OCI-LY1 (cell line): ENCODE measurements around the gene PPP1R15B.

Experiments
- H2AFZ ChIP-seq: fragments of 200-600 bp; sonication (generic), shearing (Covaris generic); 2 replicates; pipeline ENCODE4 v1.6.0; 2014; ENCODE audit warnings: antibody characterized with exemption, mild to moderate bottlenecking, low read length
- H3F3A ChIP-seq: fragments of 200-600 bp; sonication (generic), shearing (Covaris generic); 2 replicates; pipeline ENCODE4 v1.6.0; 2014; ENCODE audit warnings: mild to moderate bottlenecking, antibody characterized with exemption, low read length, moderate library complexity; ENCODE audit not compliant: insufficient read depth
- H3K27ac ChIP-seq: fragments of 200-600 bp; sonication (generic); 2 replicates; pipeline ENCODE4 v1.5.1; 2014; ENCODE audit warnings: low read length, mixed run types, mild to moderate bottlenecking, low read depth; ENCODE audit not compliant: poor library complexity, severe bottlenecking
- H3K27me3 ChIP-seq: fragments of 200-600 bp; sonication (generic); 2 replicates; pipeline ENCODE4 v1.6.0; 2014; ENCODE audit warnings: antibody characterized with exemption, mild to moderate bottlenecking, low read length, moderate library complexity; ENCODE audit not compliant: insufficient read depth
- H3K36me3 ChIP-seq: fragments of 200-600 bp; sonication (generic); 2 replicates; pipeline ENCODE4 v1.6.1; 2014; ENCODE audit warnings: mild to moderate bottlenecking, antibody characterized with exemption, low read length, moderate library complexity, mixed read lengths; ENCODE audit not compliant: insufficient read depth
- H3K4me1 ChIP-seq: fragments of 200-600 bp; sonication (generic); 2 replicates; pipeline ENCODE4 v1.5.1; 2014; ENCODE audit warnings: mild to moderate bottlenecking, low read length, moderate library complexity; ENCODE audit not compliant: insufficient read depth, severe bottlenecking
- H3K4me2 ChIP-seq: fragments of 200-600 bp; sonication (generic), shearing (Covaris generic); 2 replicates; pipeline ENCODE4 v1.6.1; 2014; ENCODE audit warnings: low read length
- H3K4me3 ChIP-seq: fragments of 200-600 bp; sonication (generic); 2 replicates; pipeline ENCODE4 v1.5.1; 2014; ENCODE audit warnings: low read length, low read depth, mild to moderate bottlenecking, mixed read lengths; ENCODE audit not compliant: poor library complexity, severe bottlenecking
- H3K79me2 ChIP-seq: fragments of 200-600 bp; shearing (Covaris generic); 2 replicates; pipeline ENCODE4 v1.6.1; 2016; ENCODE audit warnings: mixed run types, low read length, mixed read lengths; ENCODE audit not compliant: insufficient read depth
- H3K9ac ChIP-seq: fragments of 200-600 bp; sonication (generic), shearing (Covaris generic); 2 replicates; pipeline ENCODE4 v1.6.1; 2014; ENCODE audit warnings: mild to moderate bottlenecking, low read length, mixed read lengths
- H3K9me2 ChIP-seq: fragments of 200-600 bp; sonication (generic), shearing (Covaris generic); 2 replicates; pipeline ENCODE4 v1.6.1; 2014; ENCODE audit warnings: low read depth, mild to moderate bottlenecking, low read length, mixed read lengths
- H3K9me3 ChIP-seq: fragments of 200-600 bp; shearing (Covaris generic); 2 replicates; pipeline ENCODE4 v1.6.1; 2014; ENCODE audit warnings: low read length, mixed read lengths
- H4K20me1 ChIP-seq: fragments of 200-600 bp; sonication (generic), shearing (Covaris generic); 2 replicates; pipeline ENCODE4 v1.6.0; 2016; ENCODE audit warnings: mild to moderate bottlenecking, low read length; ENCODE audit not compliant: insufficient read depth
- EZH2 ChIP-seq: fragments of 200-600 bp; sonication (generic), shearing (Covaris generic); IDR thresholded peaks from 2 replicates; pipeline ENCODE4 v1.8.0; 2017; ENCODE audit warnings: borderline replicate concordance, mixed run types, mild to moderate bottlenecking, antibody characterized with exemption, low read length, moderate library complexity, mixed read lengths
- TF ChIP-seq, protein P1 (sequence below): fragments of 200-600 bp; sonication (generic), shearing (Covaris generic); IDR thresholded peaks from 2 replicates; pipeline ENCODE4 v1.5.1; 2017; ENCODE audit warnings: mild to moderate bottlenecking, antibody characterized with exemption, low read length, moderate library complexity, mixed read lengths

Gene PPP1R15B

DNA sequence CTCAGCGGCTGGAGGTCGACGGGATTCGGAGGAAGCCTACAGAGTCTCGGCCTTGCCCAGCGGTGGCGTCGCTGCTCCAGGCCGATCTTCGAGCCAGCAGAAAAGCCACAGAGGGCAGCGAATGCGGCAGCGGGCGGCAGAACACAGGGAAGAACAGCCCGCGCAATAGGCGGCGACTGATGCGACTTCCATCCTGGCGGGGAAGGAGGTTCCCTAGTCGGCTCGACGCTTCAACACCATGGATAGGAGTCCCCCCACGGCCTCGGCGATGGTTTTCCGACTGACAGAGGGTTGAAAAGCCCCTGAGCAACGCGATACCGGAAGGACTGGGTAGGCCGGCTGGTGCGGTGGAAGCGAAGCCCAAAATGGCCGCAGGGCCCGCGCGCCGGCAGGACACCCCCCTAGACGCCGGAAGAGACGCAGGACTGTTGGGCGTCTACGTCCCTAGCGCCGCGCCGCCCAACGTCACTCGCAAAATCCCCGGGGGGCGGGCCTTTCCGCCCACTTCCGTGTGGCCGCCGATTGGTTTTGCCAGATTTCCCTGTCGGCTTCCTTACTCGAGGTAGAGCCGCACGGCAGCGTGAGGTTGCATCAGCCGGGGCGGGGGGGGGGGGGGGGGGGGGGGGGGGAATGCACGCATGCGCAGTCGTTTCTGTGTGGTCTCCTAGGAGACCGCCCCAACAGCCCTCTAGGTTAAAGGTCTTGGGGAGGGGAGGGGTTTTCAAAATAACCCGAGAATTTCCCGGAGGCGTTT, at the start of gene PPP1R15B:
Gene PPP1R15B, minus strand, starts transcription at position 367 of the 754 bp plus-strand sequence. CDS start 406 bp downstream, outside the sequence.
- Histone ChIP-seq H3F3A (peaks cover 8% of the 10 kb centered on the region; the same call in 1 of the 2 replicates), H3K4me3 (peak within 1 kb of the TSS; percentile 91), H4K20me1 (0 out of 2 replicates have a peak, but pooled peaks cover 5% of the 10 kb centered on the region), H2AFZ (no peak within 1 kb of the TSS), H3K9me2 (no peaks in the 10 kb centered on the region), H3K27ac (peak within 1 kb of the TSS; percentile 84), H3K9ac (peak within 1 kb of the TSS; percentile 95), H3K79me2 (peaks cover 49% of the 10 kb centered on the region), H3K9me3 (no peaks in the 10 kb centered on the region), H3K4me2 (peak within 1 kb of the TSS; percentile 94), H3K4me1 (peaks cover 32% of the 10 kb centered on the region), H3K36me3 (peaks cover 42% of the 10 kb centered on the region), H3K27me3 (no peaks in the 10 kb centered on the region)
- TF ChIP-seq EZH2, result no peak
- TF ChIP-seq, protein P1, sequence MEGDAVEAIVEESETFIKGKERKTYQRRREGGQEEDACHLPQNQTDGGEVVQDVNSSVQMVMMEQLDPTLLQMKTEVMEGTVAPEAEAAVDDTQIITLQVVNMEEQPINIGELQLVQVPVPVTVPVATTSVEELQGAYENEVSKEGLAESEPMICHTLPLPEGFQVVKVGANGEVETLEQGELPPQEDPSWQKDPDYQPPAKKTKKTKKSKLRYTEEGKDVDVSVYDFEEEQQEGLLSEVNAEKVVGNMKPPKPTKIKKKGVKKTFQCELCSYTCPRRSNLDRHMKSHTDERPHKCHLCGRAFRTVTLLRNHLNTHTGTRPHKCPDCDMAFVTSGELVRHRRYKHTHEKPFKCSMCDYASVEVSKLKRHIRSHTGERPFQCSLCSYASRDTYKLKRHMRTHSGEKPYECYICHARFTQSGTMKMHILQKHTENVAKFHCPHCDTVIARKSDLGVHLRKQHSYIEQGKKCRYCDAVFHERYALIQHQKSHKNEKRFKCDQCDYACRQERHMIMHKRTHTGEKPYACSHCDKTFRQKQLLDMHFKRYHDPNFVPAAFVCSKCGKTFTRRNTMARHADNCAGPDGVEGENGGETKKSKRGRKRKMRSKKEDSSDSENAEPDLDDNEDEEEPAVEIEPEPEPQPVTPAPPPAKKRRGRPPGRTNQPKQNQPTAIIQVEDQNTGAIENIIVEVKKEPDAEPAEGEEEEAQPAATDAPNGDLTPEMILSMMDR, result no peak

DNA sequence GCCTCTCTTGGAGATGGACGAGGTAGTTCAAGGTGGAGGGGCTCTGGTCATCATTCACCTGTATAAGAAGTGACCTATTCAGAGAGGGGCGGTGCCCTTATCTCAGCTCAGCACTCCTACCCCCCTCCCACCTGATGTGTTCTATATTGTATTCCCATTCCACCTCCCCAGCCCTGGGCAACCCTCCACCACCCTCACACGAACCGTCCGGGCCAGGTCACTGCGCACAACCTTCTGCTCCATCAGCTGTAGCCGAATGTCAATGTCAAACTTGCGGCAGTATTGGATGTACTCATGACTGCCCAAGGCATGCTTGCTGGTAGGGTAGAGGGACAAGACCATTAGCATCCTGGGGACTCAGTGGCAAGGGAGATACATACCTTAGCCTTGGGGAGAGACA, 48.7 kb upstream of the PPP1R15B start:
- no peak overlapping the region for H3K4me2 ChIP-seq
- H3K9ac ChIP-seq, result no peak overlapping the region
- H3K36me3 ChIP-seq, result peaks cover 96% of the 10 kb centered on the region

DNA sequence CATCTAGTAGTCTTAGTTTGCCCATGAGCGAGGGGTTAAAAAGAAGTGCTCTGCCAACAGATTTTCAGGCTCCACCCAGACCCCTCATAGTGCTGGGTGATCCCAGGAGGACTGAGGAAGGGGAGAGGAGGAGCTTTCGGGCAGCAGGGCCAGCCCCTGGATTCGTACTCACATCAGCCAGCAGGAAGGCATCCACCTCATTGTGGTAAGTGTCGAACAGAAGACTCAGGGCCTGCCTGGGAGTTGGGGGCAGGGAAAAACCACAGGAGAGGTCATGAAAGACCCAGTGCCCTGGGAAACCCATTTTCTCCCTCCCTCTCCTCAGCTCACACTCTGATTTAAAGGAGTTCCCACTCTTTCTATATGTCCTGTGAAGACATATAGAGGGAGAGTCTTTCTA, 48.1 kb upstream of the PPP1R15B start:
- peaks cover 96% of the 10 kb centered on the region for H3K36me3 ChIP-seq
- no peaks in the 10 kb centered on the region for H3K9me2 ChIP-seq
- no peak overlapping the region for H3K4me2 ChIP-seq

More for the DNA sequence above, 48.7 kb upstream of the PPP1R15B start:
- Histone ChIP-seq H4K20me1 (no peaks in the 10 kb centered on the region), H3K4me1 (peaks cover 10% of the 10 kb centered on the region), H3K9me3 (no peaks in the 10 kb centered on the region), H3K4me3 (no peak overlapping the region), H3F3A (no peaks in the 10 kb centered on the region), H2AFZ (no peak overlapping the region), H3K27ac (no peak overlapping the region), H3K79me2 (no peaks in the 10 kb centered on the region), H3K27me3 (no peaks in the 10 kb centered on the region), H3K9me2 (no peaks in the 10 kb centered on the region)
- TF ChIP-seq EZH2, result no peak
- TF ChIP-seq, protein P1, result no peak

More for the DNA sequence above, 48.1 kb upstream of the PPP1R15B start:
- H3K9me3 ChIP-seq, result no peaks in the 10 kb centered on the region
- no peaks in the 10 kb centered on the region for H4K20me1 ChIP-seq
- no peak overlapping the region for H3K27ac ChIP-seq
- H3K79me2 ChIP-seq, result no peaks in the 10 kb centered on the region
- no peak overlapping the region for H3K4me3 ChIP-seq
- H2AFZ ChIP-seq, result no peak overlapping the region
- no peak overlapping the region for H3K9ac ChIP-seq
- TF ChIP-seq EZH2, result no peak
- TF ChIP-seq, protein P1, result no peak
- H3F3A ChIP-seq, result no peaks in the 10 kb centered on the region
- H3K27me3 ChIP-seq, result no peaks in the 10 kb centered on the region
- peaks cover 10% of the 10 kb centered on the region for H3K4me1 ChIP-seq
